Astrocyte (in vitro differentiated cells and primary cell): ENCODE measurements around the gene TERT. TPM values are rescaled to one million over a fixed set of nuclear protein-coding genes. Genes with fewer than 3 reads are reported as not detected.

ENCODE experiments used
- DNase-seq: peaks from one replicate; pipeline ENCODE4 v3.0.0-alpha.2; 2010; ENCODE audit warnings: low read depth
- FAIRE-seq: peaks from 2 replicates; lab custom pipeline; 2011; peaks lifted over from hg19 to GRCh38; lab: Jason Lieb, UNC
- H2AFZ ChIP-seq: 2 replicates; pipeline ENCODE4 v1.6.0; 2012; ENCODE audit warnings: low read depth, low read length, inconsistent platforms
- H3K27ac ChIP-seq: 2 replicates; pipeline ENCODE4 v1.5.1; 2011; ENCODE audit warnings: low read depth, low read length, inconsistent platforms
- H3K27me3 ChIP-seq: 2 replicates; pipeline ENCODE4 v1.6.0; 2011; ENCODE audit warnings: low read length, inconsistent platforms; ENCODE audit not compliant: insufficient read depth
- H3K36me3 ChIP-seq: 2 replicates; pipeline ENCODE4 v1.5.1; 2011; ENCODE audit warnings: low read length, inconsistent platforms; ENCODE audit not compliant: insufficient read depth
- H3K4me1 ChIP-seq: 2 replicates; pipeline ENCODE4 v1.5.1; 2011; ENCODE audit warnings: low read length, inconsistent platforms; ENCODE audit not compliant: insufficient read depth
- H3K4me2 ChIP-seq: 2 replicates; pipeline ENCODE4 v1.6.0; 2012; ENCODE audit warnings: low read length, inconsistent platforms
- H3K4me3 ChIP-seq: 2 replicates; pipeline ENCODE4 v1.5.1; 2011; ENCODE audit warnings: low read depth, mild to moderate bottlenecking, low read length, inconsistent platforms; ENCODE audit not compliant: insufficient read depth
- H3K79me2 ChIP-seq: 2 replicates; pipeline ENCODE4 v1.6.0; 2012; ENCODE audit warnings: mild to moderate bottlenecking, low read length, inconsistent platforms; ENCODE audit not compliant: insufficient read depth
- H3K9ac ChIP-seq: 2 replicates; pipeline ENCODE4 v1.6.0; 2012; ENCODE audit warnings: mild to moderate bottlenecking, low read length, inconsistent platforms
- H3K9me3 ChIP-seq: 2 replicates; pipeline ENCODE4 v1.5.1; 2012; ENCODE audit warnings: low read depth, mild to moderate bottlenecking, low read length, inconsistent platforms; ENCODE audit not compliant: insufficient read depth
- H4K20me1 ChIP-seq: 2 replicates; pipeline ENCODE4 v1.6.0; 2012; ENCODE audit warnings: low read length, inconsistent platforms; ENCODE audit not compliant: insufficient read depth
- H3K27ac Mint-ChIP-seq: one replicate; pipeline ENCODE4 v1.8.0; 2021; ENCODE audit warnings: mild to moderate bottlenecking, mixed read lengths; ENCODE audit not compliant: unreplicated experiment
- H3K27me3 Mint-ChIP-seq: one replicate; pipeline ENCODE4 v1.8.0; 2021; ENCODE audit warnings: low read depth, mixed read lengths; ENCODE audit not compliant: unreplicated experiment
- H3K36me3 Mint-ChIP-seq: one replicate; pipeline ENCODE4 v1.8.0; 2021; ENCODE audit warnings: low read depth, mixed read lengths; ENCODE audit not compliant: unreplicated experiment
- H3K4me1 Mint-ChIP-seq: one replicate; pipeline ENCODE4 v1.8.0; 2021; ENCODE audit warnings: low read depth, mixed read lengths; ENCODE audit not compliant: unreplicated experiment
- H3K4me3 Mint-ChIP-seq: one replicate; pipeline ENCODE4 v1.8.0; 2021; ENCODE audit warnings: mild to moderate bottlenecking, moderate library complexity, mixed read lengths; ENCODE audit not compliant: unreplicated experiment
- H3K9me3 Mint-ChIP-seq: one replicate; pipeline ENCODE4 v1.8.0; 2021; ENCODE audit warnings: mild to moderate bottlenecking, mixed read lengths; ENCODE audit not compliant: unreplicated experiment
- CTCF ChIP-seq: IDR thresholded peaks from 2 replicates; pipeline ENCODE4 v1.5.1; 2011; ENCODE audit warnings: low read depth, mild to moderate bottlenecking, inconsistent platforms, low read length, moderate library complexity; ENCODE audit not compliant: insufficient read depth
- EZH2 ChIP-seq: IDR thresholded peaks from 2 replicates; pipeline ENCODE4 v1.6.1; 2012; ENCODE audit warnings: mild to moderate bottlenecking, low read length, inconsistent platforms; ENCODE audit not compliant: insufficient read depth
- total RNA-seq: library from RNA; stranded (reverse); gene quantifications from 2 replicates; pipeline ENCODE4 v1.2.1, GENCODE V29; 2021

The TERT gene
- total RNA-seq, 1 donor from 2014 or later: 0.50 TPM

- Mint-ChIP-seq H3K9me3 (peaks cover 15% of the 10 kb centered on the region), H3K27ac (no peak overlapping the region), H3K4me1 (no peaks in the 10 kb centered on the region), H3K36me3 (peaks cover 2% of the 10 kb centered on the region), H3K4me3 (no peak overlapping the region), H3K27me3 (peaks cover 37% of the 10 kb centered on the region)
- Histone ChIP-seq H3K4me1 (no peaks in the 10 kb centered on the region), H3K9ac (no peak overlapping the region), H3K4me3 (no peak overlapping the region), H2AFZ (no peak overlapping the region), H3K79me2 (no peaks in the 10 kb centered on the region), H3K27me3 (no peaks in the 10 kb centered on the region), H3K36me3 (no peaks in the 10 kb centered on the region), H3K9me3 (peaks cover 3% of the 10 kb centered on the region), H3K27ac (no peak overlapping the region), H4K20me1 (no peaks in the 10 kb centered on the region), H3K4me2 (no peak overlapping the region)
- FAIRE-seq: no peak
- TF ChIP-seq CTCF (no peak), EZH2 (no peak)
- no peak for DNase-seq
Measured at GRCh38 chr5:1240496-1241260, 54.2 kb downstream of the TERT start.

- H3K36me3 ChIP-seq: no peaks in the 10 kb centered on the region
- no peak overlapping the region for H2AFZ ChIP-seq
- H4K20me1 ChIP-seq: no peaks in the 10 kb centered on the region
- H3K27me3 Mint-ChIP-seq: peaks cover 41% of the 10 kb centered on the region
- FAIRE-seq (no peak), DNase-seq (no peak)
- no peak overlapping the region for H3K4me2 ChIP-seq
- H3K36me3 Mint-ChIP-seq: peaks cover 4% of the 10 kb centered on the region
- no peak overlapping the region for H3K27ac ChIP-seq
- no peaks in the 10 kb centered on the region for H3K27me3 ChIP-seq
- no peaks in the 10 kb centered on the region for H3K79me2 ChIP-seq
- peaks cover 9% of the 10 kb centered on the region for H3K9me3 ChIP-seq
- no peaks in the 10 kb centered on the region for H3K4me1 ChIP-seq
- no peak overlapping the region for H3K4me3 ChIP-seq
- no peak overlapping the region for H3K9ac ChIP-seq
- H3K4me1 Mint-ChIP-seq: no peaks in the 10 kb centered on the region
- peaks cover 20% of the 10 kb centered on the region for H3K9me3 Mint-ChIP-seq
- H3K27ac Mint-ChIP-seq: no peak overlapping the region
- H3K4me3 Mint-ChIP-seq: no peak overlapping the region
- TF ChIP-seq EZH2 (no peak), CTCF (no peak)
Measured at GRCh38 chr5:1239505-1240251, 55.2 kb downstream of the TERT start.
